Measurements from ENCODE around the gene DLX4.

The DLX4 gene

GRCh38 chr17:49996495-49997300 lies 27.7 kb downstream of the DLX4 start:
- H4K20me1 ChIP-seq (ENCODE audit: insufficient read depth, low read length, poor library complexity, severe bottlenecking), result no peaks in the 10 kb centered on the region
- H3K9ac ChIP-seq (ENCODE audit: low read depth, low read length, poor library complexity, severe bottlenecking), result no peak overlapping the region
- peak overlapping the region; percentile 95 for H2AFZ ChIP-seq (ENCODE audit: low read length)
- H3K9me2 ChIP-seq (replicated peaks; ENCODE audit: low read depth, low read length), result no peaks in the 10 kb centered on the region
- H3K4me2 ChIP-seq (ENCODE audit: low read depth, low read length, poor library complexity, severe bottlenecking), result peak overlapping the region; percentile 82
- no peaks in the 10 kb centered on the region for H3K9me3 ChIP-seq (ENCODE audit: insufficient read depth, low read depth, low read length)
- TF ChIP-seq EZH2phosphoT487 (IDR thresholded peaks at IDR 0.05; ENCODE audit: borderline replicate concordance) (no peak), CTCF (conservative IDR thresholded peaks at IDR 0.05; ENCODE audit: low read length) (peak; percentile 96)
- no peaks in the 10 kb centered on the region for H3K36me3 ChIP-seq (ENCODE audit: insufficient read depth, low read length)
- no peaks in the 10 kb centered on the region for H3K79me2 ChIP-seq (ENCODE audit: insufficient read depth, low read length)
- no peaks in the 10 kb centered on the region for H3K27me3 ChIP-seq (ENCODE audit: insufficient read depth, low read length, poor library complexity, severe bottlenecking)
- peak overlapping the region; percentile 70 for H3K4me3 ChIP-seq (ENCODE audit: low read length, poor library complexity, severe bottlenecking)
- H3F3A ChIP-seq (ENCODE audit: low read depth), result no peaks in the 10 kb centered on the region
- H3K4me1 ChIP-seq (ENCODE audit: insufficient read depth, low read length, poor library complexity, severe bottlenecking), result no peaks in the 10 kb centered on the region

- Histone ChIP-seq H4K20me1 (ENCODE audit: insufficient read depth, low read length, poor library complexity, severe bottlenecking) (no peaks in the 10 kb centered on the region), H3K27me3 (ENCODE audit: insufficient read depth, low read length, poor library complexity, severe bottlenecking) (no peaks in the 10 kb centered on the region), H3K9me3 (ENCODE audit: insufficient read depth, low read depth, low read length) (no peaks in the 10 kb centered on the region), H3K4me2 (ENCODE audit: low read depth, low read length, poor library complexity, severe bottlenecking) (peak overlapping the region; percentile 82), H3K36me3 (ENCODE audit: insufficient read depth, low read length) (no peaks in the 10 kb centered on the region), H3K4me1 (ENCODE audit: insufficient read depth, low read length, poor library complexity, severe bottlenecking) (no peaks in the 10 kb centered on the region), H2AFZ (ENCODE audit: low read length) (no peak overlapping the region), H3F3A (ENCODE audit: low read depth) (no peaks in the 10 kb centered on the region), H3K9ac (ENCODE audit: low read depth, low read length, poor library complexity, severe bottlenecking) (no peak overlapping the region), H3K9me2 (replicated peaks; ENCODE audit: low read depth, low read length) (no peaks in the 10 kb centered on the region), H3K4me3 (ENCODE audit: low read length, poor library complexity, severe bottlenecking) (no peak overlapping the region), H3K79me2 (ENCODE audit: insufficient read depth, low read length) (no peaks in the 10 kb centered on the region)
- TF ChIP-seq EZH2phosphoT487 (IDR thresholded peaks at IDR 0.05; ENCODE audit: borderline replicate concordance) (no peak), CTCF (conservative IDR thresholded peaks at IDR 0.05; ENCODE audit: low read length) (no peak)
Measured at GRCh38 chr17:49997301-49997650, 28.3 kb downstream of the DLX4 start.

- Histone ChIP-seq H3K27me3 (ENCODE audit: insufficient read depth, low read length, poor library complexity, severe bottlenecking) (no peaks in the 10 kb centered on the region), H3K4me1 (ENCODE audit: insufficient read depth, low read length, poor library complexity, severe bottlenecking) (no peaks in the 10 kb centered on the region), H3K4me2 (ENCODE audit: low read depth, low read length, poor library complexity, severe bottlenecking) (peak overlapping the region; percentile 30), H4K20me1 (ENCODE audit: insufficient read depth, low read length, poor library complexity, severe bottlenecking) (no peaks in the 10 kb centered on the region), H2AFZ (ENCODE audit: low read length) (peak overlapping the region; percentile 95), H3K9me2 (replicated peaks; ENCODE audit: low read depth, low read length) (no peaks in the 10 kb centered on the region), H3K9me3 (ENCODE audit: insufficient read depth, low read depth, low read length) (no peaks in the 10 kb centered on the region), H3K4me3 (ENCODE audit: low read length, poor library complexity, severe bottlenecking) (no peak overlapping the region), H3F3A (ENCODE audit: low read depth) (no peaks in the 10 kb centered on the region), H3K9ac (ENCODE audit: low read depth, low read length, poor library complexity, severe bottlenecking) (no peak overlapping the region), H3K36me3 (ENCODE audit: insufficient read depth, low read length) (no peaks in the 10 kb centered on the region), H3K79me2 (ENCODE audit: insufficient read depth, low read length) (no peaks in the 10 kb centered on the region)
- TF ChIP-seq CTCF (conservative IDR thresholded peaks at IDR 0.05; ENCODE audit: low read length) (peak; percentile 93), EZH2phosphoT487 (IDR thresholded peaks at IDR 0.05; ENCODE audit: borderline replicate concordance) (no peak)
Measured at GRCh38 chr17:49997773-49998703, 29.0 kb downstream of the DLX4 start.
